Subcutaneous adipose tissue (tissue), 4 donors: ENCODE measurements around the gene OAS1. TPM values are rescaled to one million over a fixed set of nuclear protein-coding genes. Genes with fewer than 3 reads are reported as not detected.

Experiments used
- CTCF ChIP-seq: fragments of 450-650 bp; IDR thresholded peaks from one replicate; pipeline ENCODE4 v1.5.1; 2016; ENCODE audit warnings: low read depth, mild to moderate bottlenecking, control low read depth, antibody characterized with exemption, moderate library complexity
- total RNA-seq, 4 donors: library from RNA; depleted of rRNA; stranded (reverse); fragments of >200 nt; gene quantifications; one replicate each; pipeline ENCODE4 v1.1.0, GENCODE V29; 2016

OAS1 gene
- total RNA-seq, 4 donors from 2014 or later: 16.2 to 104 (median 23.9) TPM

- TF ChIP-seq CTCF: no peak
These were observed 56.6 kb downstream of the OAS1 start for GRCh38 chr12:112963227-112963861.

GRCh38 chr12:112964067-112964670 is 57.4 kb downstream of the OAS1 start:
- no peak for TF ChIP-seq CTCF

GRCh38 chr12:112964915-112965314 is 58.2 kb downstream of the OAS1 start:
- no peak for TF ChIP-seq CTCF

- TF ChIP-seq CTCF: no peak
These were observed 58.9 kb downstream of the OAS1 start for GRCh38 chr12:112965643-112966042.

- TF ChIP-seq CTCF: no peak
These were observed 60.5 kb downstream of the OAS1 start for GRCh38 chr12:112967306-112967705.

GRCh38 chr12:112967858-112968257 is 61.1 kb downstream of the OAS1 start:
- TF ChIP-seq CTCF: no peak

Other genes starting within 250 kb of the OAS1 start
- not detected for gene RPH3A, start 115.2 kb upstream of the OAS1 start, total RNA-seq
- gene OAS3, start 31.5 kb downstream of the OAS1 start, total RNA-seq: 10 to 100 TPM in 3 of 4 donors, 1 to 10 TPM in 1; 7.3 to 24.9 (median 14.3) TPM
- gene OAS2, start 71.6 kb downstream of the OAS1 start, total RNA-seq: 10 to 100 TPM in 2 of 4 donors, 1 to 10 TPM in 2; 9.5 to 19.7 (median 12.3) TPM
- 100 to 1,000 TPM in 1 of 4 donors, 10 to 100 TPM in 3; 20.2 to 137 (median 46.2) TPM for gene DTX1, start 149.8 kb downstream of the OAS1 start, total RNA-seq
- gene RASAL1, start 228.8 kb downstream of the OAS1 start, total RNA-seq: not detected
- gene CFAP73, start 242.8 kb downstream of the OAS1 start, total RNA-seq: not detected